ENCODE measurements around the gene SIAE.

The SIAE gene

GRCh38 chr11:124629961-124630360 lies 43.6 kb downstream of the SIAE start:
- no peak overlapping the region for H3K4me3 ChIP-seq (ENCODE audit: low read depth, low read length)
- TF ChIP-seq, protein P1, sequence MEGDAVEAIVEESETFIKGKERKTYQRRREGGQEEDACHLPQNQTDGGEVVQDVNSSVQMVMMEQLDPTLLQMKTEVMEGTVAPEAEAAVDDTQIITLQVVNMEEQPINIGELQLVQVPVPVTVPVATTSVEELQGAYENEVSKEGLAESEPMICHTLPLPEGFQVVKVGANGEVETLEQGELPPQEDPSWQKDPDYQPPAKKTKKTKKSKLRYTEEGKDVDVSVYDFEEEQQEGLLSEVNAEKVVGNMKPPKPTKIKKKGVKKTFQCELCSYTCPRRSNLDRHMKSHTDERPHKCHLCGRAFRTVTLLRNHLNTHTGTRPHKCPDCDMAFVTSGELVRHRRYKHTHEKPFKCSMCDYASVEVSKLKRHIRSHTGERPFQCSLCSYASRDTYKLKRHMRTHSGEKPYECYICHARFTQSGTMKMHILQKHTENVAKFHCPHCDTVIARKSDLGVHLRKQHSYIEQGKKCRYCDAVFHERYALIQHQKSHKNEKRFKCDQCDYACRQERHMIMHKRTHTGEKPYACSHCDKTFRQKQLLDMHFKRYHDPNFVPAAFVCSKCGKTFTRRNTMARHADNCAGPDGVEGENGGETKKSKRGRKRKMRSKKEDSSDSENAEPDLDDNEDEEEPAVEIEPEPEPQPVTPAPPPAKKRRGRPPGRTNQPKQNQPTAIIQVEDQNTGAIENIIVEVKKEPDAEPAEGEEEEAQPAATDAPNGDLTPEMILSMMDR (IDR thresholded peaks at IDR 0.05; ENCODE audit: borderline replicate concordance, insufficient read depth, low read depth, low read length) = no peak

- H3K4me3 ChIP-seq (ENCODE audit: low read depth, low read length) = no peak overlapping the region
- TF ChIP-seq, protein P1 (IDR thresholded peaks at IDR 0.05; ENCODE audit: borderline replicate concordance, insufficient read depth, low read depth, low read length) = no peak
Observed at GRCh38 chr11:124627546-124627945, 46.0 kb downstream of the SIAE start.

- TF ChIP-seq, protein P1 (IDR thresholded peaks at IDR 0.05; ENCODE audit: borderline replicate concordance, insufficient read depth, low read depth, low read length) = no peak
- no peak overlapping the region for H3K4me3 ChIP-seq (ENCODE audit: low read depth, low read length)
Observed at GRCh38 chr11:124625504-124626168, 47.9 kb downstream of the SIAE start.

- H3K4me3 ChIP-seq (ENCODE audit: low read depth, low read length) = peak overlapping the region; percentile 92
- TF ChIP-seq, protein P1 (IDR thresholded peaks at IDR 0.05; ENCODE audit: borderline replicate concordance, insufficient read depth, low read depth, low read length) = no peak
Observed at GRCh38 chr11:124623861-124624525, 49.5 kb downstream of the SIAE start.

GRCh38 chr11:124622531-124623451 lies 50.7 kb downstream of the SIAE start, which contains the start of gene TBRG1:
Gene TBRG1, plus strand, starts transcription at chr11:124622864. Its CDS starts 220 bp downstream, at chr11:124623084.
- H3K4me3 ChIP-seq (ENCODE audit: low read depth, low read length) = peak within 1 kb of the TSS; percentile 92
- TF ChIP-seq, protein P1 (IDR thresholded peaks at IDR 0.05; ENCODE audit: borderline replicate concordance, insufficient read depth, low read depth, low read length) = no peak

DNA sequence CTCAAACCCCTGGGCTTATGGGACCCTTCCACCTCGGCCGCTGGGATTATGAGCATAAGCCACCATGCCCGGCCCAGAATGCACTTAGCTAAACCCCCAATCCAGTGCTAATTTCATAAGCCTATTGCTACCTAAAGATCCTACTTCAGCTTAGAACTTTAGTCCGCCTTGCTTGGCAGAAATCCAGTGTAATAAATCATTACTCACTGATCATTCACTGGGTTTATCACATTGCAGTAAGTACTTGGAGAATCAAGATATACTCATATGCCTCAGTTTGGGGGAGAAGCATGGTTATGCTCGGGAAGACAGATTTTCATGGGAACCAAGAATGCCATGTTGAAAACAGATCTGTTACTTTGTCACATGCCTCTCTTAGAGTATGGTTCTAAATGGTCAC lies 54.7 kb downstream of the SIAE start:
- no peak overlapping the region for H3K4me3 ChIP-seq (ENCODE audit: low read depth, low read length)
- TF ChIP-seq, protein P1 (IDR thresholded peaks at IDR 0.05; ENCODE audit: borderline replicate concordance, insufficient read depth, low read depth, low read length) = no peak
